Measurements from ENCODE around the gene ZFC3H1.

Gene ZFC3H1

GRCh38 chr12:71654200-71654599, 9.4 kb downstream of the ZFC3H1 start:
- Histone ChIP-seq H3K27ac (ENCODE audit: low read length) (no peak overlapping the region), H3K79me2 (ENCODE audit: low read length) (peaks cover 89% of the 10 kb centered on the region), H3K4me3 (ENCODE audit: low read length) (no peak overlapping the region), H3K4me2 (ENCODE audit: low read depth, low read length) (no peak overlapping the region), H3F3A (ENCODE audit: insufficient read depth, low read length) (no peaks in the 10 kb centered on the region), H3K27me3 (replicated peaks; ENCODE audit: insufficient read depth, low read length) (no peaks in the 10 kb centered on the region), H3K36me3 (replicated peaks; ENCODE audit: insufficient read depth, low read length) (peaks cover 15% of the 10 kb centered on the region; the same call in 1 of the 2 replicates), H3K4me1 (ENCODE audit: low read length) (no peaks in the 10 kb centered on the region), H3K9ac (ENCODE audit: low read length) (no peak overlapping the region), H2AFZ (ENCODE audit: low read length) (no peak overlapping the region), H3K9me3 (replicated peaks; ENCODE audit: insufficient read depth, low read length) (no peaks in the 10 kb centered on the region), H4K20me1 (ENCODE audit: insufficient read depth, low read length) (peaks cover 5% of the 10 kb centered on the region; the same call in 1 of the 2 replicates), H3K9me2 (replicated peaks; ENCODE audit: insufficient read depth, low read length) (no peaks in the 10 kb centered on the region)
- DNase-seq = no peak
- no peak for TF ChIP-seq EZH2phosphoT487 (IDR thresholded peaks at IDR 0.05; ENCODE audit: low read length)
- no peak for TF ChIP-seq EZH2 (optimal IDR thresholded peaks at IDR 0.05; ENCODE audit: low read depth, low read length)
- TF ChIP-seq CTCF (IDR thresholded peaks at IDR 0.05; ENCODE audit: low read length) = no peak

- H3K36me3 ChIP-seq (replicated peaks; ENCODE audit: insufficient read depth, low read length) = peaks cover 10% of the 10 kb centered on the region; the same call in 1 of the 2 replicates
- peaks cover 87% of the 10 kb centered on the region for H3K79me2 ChIP-seq (ENCODE audit: low read length)
- H3K4me3 ChIP-seq (ENCODE audit: low read length) = no peak overlapping the region
- H3K9me3 ChIP-seq (replicated peaks; ENCODE audit: insufficient read depth, low read length) = no peaks in the 10 kb centered on the region
- TF ChIP-seq CTCF (IDR thresholded peaks at IDR 0.05; ENCODE audit: low read length) (no peak), EZH2phosphoT487 (IDR thresholded peaks at IDR 0.05; ENCODE audit: low read length) (no peak), EZH2 (optimal IDR thresholded peaks at IDR 0.05; ENCODE audit: low read depth, low read length) (no peak)
- no peaks in the 10 kb centered on the region for H3K4me1 ChIP-seq (ENCODE audit: low read length)
- H4K20me1 ChIP-seq (ENCODE audit: insufficient read depth, low read length) = peaks cover 5% of the 10 kb centered on the region; the same call in 1 of the 2 replicates
- H3F3A ChIP-seq (ENCODE audit: insufficient read depth, low read length) = no peaks in the 10 kb centered on the region
- H2AFZ ChIP-seq (ENCODE audit: low read length) = no peak overlapping the region
- DNase-seq = no peak
- H3K27ac ChIP-seq (ENCODE audit: low read length) = no peak overlapping the region
- H3K9me2 ChIP-seq (replicated peaks; ENCODE audit: insufficient read depth, low read length) = no peaks in the 10 kb centered on the region
- no peaks in the 10 kb centered on the region for H3K27me3 ChIP-seq (replicated peaks; ENCODE audit: insufficient read depth, low read length)
- H3K4me2 ChIP-seq (ENCODE audit: low read depth, low read length) = no peak overlapping the region
- H3K9ac ChIP-seq (ENCODE audit: low read length) = no peak overlapping the region
Measured at GRCh38 chr12:71653137-71653536, 10.5 kb downstream of the ZFC3H1 start.

- TF ChIP-seq EZH2 (optimal IDR thresholded peaks at IDR 0.05; ENCODE audit: low read depth, low read length) (no peak), EZH2phosphoT487 (IDR thresholded peaks at IDR 0.05; ENCODE audit: low read length) (no peak), CTCF (IDR thresholded peaks at IDR 0.05; ENCODE audit: low read length) (no peak)
- peaks cover 5% of the 10 kb centered on the region; the same call in 1 of the 2 replicates for H4K20me1 ChIP-seq (ENCODE audit: insufficient read depth, low read length)
Measured at GRCh38 chr12:71652656-71653055, 11.0 kb downstream of the ZFC3H1 start.

More at GRCh38 chr12:71652656-71653055, 11.0 kb downstream of the ZFC3H1 start:
- H3K27ac ChIP-seq (ENCODE audit: low read length) = no peak overlapping the region
- no peaks in the 10 kb centered on the region for H3F3A ChIP-seq (ENCODE audit: insufficient read depth, low read length)
- no peak overlapping the region for H3K4me2 ChIP-seq (ENCODE audit: low read depth, low read length)
- DNase-seq = no peak
- H3K9ac ChIP-seq (ENCODE audit: low read length) = no peak overlapping the region
- H3K4me3 ChIP-seq (ENCODE audit: low read length) = no peak overlapping the region
- H2AFZ ChIP-seq (ENCODE audit: low read length) = no peak overlapping the region
- H3K79me2 ChIP-seq (ENCODE audit: low read length) = peaks cover 90% of the 10 kb centered on the region
- H3K27me3 ChIP-seq (replicated peaks; ENCODE audit: insufficient read depth, low read length) = no peaks in the 10 kb centered on the region
- H3K36me3 ChIP-seq (replicated peaks; ENCODE audit: insufficient read depth, low read length) = peaks cover 10% of the 10 kb centered on the region; the same call in 1 of the 2 replicates
- H3K9me3 ChIP-seq (replicated peaks; ENCODE audit: insufficient read depth, low read length) = no peaks in the 10 kb centered on the region
- no peaks in the 10 kb centered on the region for H3K4me1 ChIP-seq (ENCODE audit: low read length)
- H3K9me2 ChIP-seq (replicated peaks; ENCODE audit: insufficient read depth, low read length) = no peaks in the 10 kb centered on the region
